ENCODE measurements around the gene NFATC1.

The NFATC1 gene

DNA sequence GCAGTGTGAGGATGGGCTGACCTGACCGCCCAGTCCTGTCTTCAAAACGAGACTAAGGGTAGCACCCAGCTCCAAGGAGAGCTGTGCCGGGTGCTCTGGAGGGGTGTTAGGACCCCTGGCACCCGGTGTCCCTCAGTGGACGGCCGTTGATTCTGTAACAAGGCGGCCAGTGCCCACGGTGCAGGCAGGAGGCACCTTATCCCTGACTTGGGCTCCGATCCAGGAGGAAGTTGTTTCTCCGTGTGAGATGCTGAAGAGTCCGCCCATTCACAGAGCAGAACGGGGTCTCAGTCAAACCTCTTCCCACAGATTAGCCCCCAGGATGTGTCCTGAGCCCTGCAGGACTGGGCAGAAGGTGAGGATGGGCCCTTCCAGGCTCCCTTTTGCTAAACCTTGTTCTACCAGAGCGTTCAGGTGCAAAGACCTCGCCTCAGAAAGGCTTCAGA, 123.0 kb downstream of the NFATC1 start:
- TF ChIP-seq, protein P1, sequence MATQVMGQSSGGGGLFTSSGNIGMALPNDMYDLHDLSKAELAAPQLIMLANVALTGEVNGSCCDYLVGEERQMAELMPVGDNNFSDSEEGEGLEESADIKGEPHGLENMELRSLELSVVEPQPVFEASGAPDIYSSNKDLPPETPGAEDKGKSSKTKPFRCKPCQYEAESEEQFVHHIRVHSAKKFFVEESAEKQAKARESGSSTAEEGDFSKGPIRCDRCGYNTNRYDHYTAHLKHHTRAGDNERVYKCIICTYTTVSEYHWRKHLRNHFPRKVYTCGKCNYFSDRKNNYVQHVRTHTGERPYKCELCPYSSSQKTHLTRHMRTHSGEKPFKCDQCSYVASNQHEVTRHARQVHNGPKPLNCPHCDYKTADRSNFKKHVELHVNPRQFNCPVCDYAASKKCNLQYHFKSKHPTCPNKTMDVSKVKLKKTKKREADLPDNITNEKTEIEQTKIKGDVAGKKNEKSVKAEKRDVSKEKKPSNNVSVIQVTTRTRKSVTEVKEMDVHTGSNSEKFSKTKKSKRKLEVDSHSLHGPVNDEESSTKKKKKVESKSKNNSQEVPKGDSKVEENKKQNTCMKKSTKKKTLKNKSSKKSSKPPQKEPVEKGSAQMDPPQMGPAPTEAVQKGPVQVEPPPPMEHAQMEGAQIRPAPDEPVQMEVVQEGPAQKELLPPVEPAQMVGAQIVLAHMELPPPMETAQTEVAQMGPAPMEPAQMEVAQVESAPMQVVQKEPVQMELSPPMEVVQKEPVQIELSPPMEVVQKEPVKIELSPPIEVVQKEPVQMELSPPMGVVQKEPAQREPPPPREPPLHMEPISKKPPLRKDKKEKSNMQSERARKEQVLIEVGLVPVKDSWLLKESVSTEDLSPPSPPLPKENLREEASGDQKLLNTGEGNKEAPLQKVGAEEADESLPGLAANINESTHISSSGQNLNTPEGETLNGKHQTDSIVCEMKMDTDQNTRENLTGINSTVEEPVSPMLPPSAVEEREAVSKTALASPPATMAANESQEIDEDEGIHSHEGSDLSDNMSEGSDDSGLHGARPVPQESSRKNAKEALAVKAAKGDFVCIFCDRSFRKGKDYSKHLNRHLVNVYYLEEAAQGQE (IDR thresholded peaks at IDR 0.05; ENCODE audit: insufficient read depth in 1 of 2, low read depth in 2 of 2, low read length in 2 of 2), result no peak
- TF ChIP-seq POLR2AphosphoS5 (IDR thresholded peaks at IDR 0.05; ENCODE audit: low read depth, low read length) (no peak), TAF1 (IDR thresholded peaks at IDR 0.05; ENCODE audit: borderline replicate concordance, insufficient read depth, low read length) (no peak), SIN3A (IDR thresholded peaks at IDR 0.05; ENCODE audit: borderline replicate concordance, insufficient read depth, low read length) (no peak), FOXP2 (optimal IDR thresholded peaks at IDR 0.05; ENCODE audit: borderline replicate concordance, extremely low read depth, extremely low read length, insufficient read depth) (no peak)

DNA sequence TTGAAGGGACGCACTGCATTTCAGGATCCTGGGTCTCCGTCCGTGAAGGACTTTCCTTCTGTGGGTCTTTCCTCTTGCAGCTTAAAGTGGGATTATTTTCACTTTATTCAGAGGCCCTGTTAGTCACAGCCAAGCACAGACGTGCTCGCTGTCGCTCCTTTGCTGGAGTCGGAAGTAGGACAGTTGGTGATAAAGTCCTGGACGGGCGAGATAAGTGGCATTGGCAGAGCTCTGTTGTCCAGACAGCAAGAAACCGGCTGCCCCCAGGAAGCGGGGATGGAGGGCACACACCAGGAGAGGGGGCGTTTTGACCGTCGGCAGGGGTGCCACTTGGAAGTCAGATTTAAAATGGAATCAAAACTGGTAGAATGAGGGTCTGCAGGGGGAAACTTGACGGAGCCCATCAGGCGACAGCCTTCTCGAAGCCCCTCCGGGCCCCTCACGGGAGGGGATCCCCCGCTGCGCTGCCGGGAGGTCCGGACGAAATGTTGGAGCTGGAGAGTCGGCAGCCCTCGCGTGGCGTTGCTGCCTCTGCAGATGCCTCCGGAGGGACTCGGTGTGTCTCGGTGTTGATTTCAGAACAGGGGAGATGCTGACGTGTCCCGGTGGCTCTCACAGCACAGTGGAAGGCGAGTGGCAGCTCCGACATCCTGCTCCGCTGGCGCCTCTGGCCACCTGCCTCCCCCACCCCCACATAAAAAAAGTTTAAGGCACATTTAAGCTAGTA, 124.2 kb downstream of the NFATC1 start:
- TF ChIP-seq POLR2AphosphoS5 (IDR thresholded peaks at IDR 0.05; ENCODE audit: low read depth, low read length), result no peak
- TF ChIP-seq FOXP2 (optimal IDR thresholded peaks at IDR 0.05; ENCODE audit: borderline replicate concordance, extremely low read depth, extremely low read length, insufficient read depth), result no peak
- TF ChIP-seq TAF1 (IDR thresholded peaks at IDR 0.05; ENCODE audit: borderline replicate concordance, insufficient read depth, low read length), result no peak
- TF ChIP-seq, protein P1 (IDR thresholded peaks at IDR 0.05; ENCODE audit: insufficient read depth in 1 of 2, low read depth in 2 of 2, low read length in 2 of 2), result no peak

DNA sequence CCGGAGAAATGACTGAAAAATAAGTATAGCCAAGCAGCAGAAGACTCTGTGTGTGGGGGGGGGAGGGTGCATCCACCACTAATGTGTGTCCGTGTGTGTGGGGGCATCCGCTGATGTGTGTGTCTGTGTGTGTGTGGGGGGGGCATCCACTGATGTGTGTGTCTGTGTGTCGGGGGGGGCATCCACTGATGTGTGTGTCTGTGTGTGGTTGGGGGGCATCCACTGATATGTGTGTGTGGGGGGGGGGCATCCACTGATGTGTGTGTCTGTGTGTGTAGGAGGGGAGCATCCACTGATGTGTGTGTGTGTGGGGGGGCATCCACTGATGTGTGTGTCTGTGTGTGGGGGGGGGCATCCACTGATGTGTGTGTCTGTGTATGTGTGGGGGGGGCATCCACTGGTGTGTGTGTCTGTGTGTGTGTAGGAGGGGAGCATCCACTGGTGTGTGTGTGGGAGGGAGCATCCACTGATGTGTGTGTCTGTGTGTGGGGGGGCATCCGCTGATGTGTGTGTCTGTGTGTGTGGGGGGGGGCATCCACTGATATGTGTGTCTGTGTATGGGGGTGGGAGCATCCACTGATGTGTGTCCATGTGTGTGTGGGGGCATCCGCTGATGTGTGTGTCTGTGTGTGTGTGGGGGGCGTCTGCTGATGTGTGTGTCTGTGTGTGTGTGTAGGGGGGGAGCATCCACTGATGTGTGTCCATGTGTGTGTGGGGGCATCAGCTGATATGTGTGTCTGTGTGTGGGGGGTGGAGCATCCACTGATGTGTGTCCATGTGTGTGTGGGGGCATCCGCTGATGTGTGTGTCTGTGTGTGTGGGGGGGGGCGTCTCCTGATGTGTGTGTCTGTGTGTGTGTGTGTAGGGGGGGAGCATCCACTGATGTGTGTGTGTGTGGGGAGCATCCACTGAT, 125.0 kb downstream of the NFATC1 start:
- TF ChIP-seq POLR2AphosphoS5 (IDR thresholded peaks at IDR 0.05; ENCODE audit: low read depth, low read length) (no peak), SIN3A (IDR thresholded peaks at IDR 0.05; ENCODE audit: borderline replicate concordance, insufficient read depth, low read length) (no peak), TAF1 (IDR thresholded peaks at IDR 0.05; ENCODE audit: borderline replicate concordance, insufficient read depth, low read length) (no peak), FOXP2 (optimal IDR thresholded peaks at IDR 0.05; ENCODE audit: borderline replicate concordance, extremely low read depth, extremely low read length, insufficient read depth) (no peak)
- TF ChIP-seq, protein P1 (IDR thresholded peaks at IDR 0.05; ENCODE audit: insufficient read depth in 1 of 2, low read depth in 2 of 2, low read length in 2 of 2), result no peak

- no peak for TF ChIP-seq POLR2AphosphoS5 (IDR thresholded peaks at IDR 0.05; ENCODE audit: low read depth, low read length)
- no peak for TF ChIP-seq TAF1 (IDR thresholded peaks at IDR 0.05; ENCODE audit: borderline replicate concordance, insufficient read depth, low read length)
- no peak for TF ChIP-seq FOXP2 (optimal IDR thresholded peaks at IDR 0.05; ENCODE audit: borderline replicate concordance, extremely low read depth, extremely low read length, insufficient read depth)
- TF ChIP-seq SIN3A (IDR thresholded peaks at IDR 0.05; ENCODE audit: borderline replicate concordance, insufficient read depth, low read length), result no peak
- TF ChIP-seq, protein P1 (IDR thresholded peaks at IDR 0.05; ENCODE audit: insufficient read depth in 1 of 2, low read depth in 2 of 2, low read length in 2 of 2), result no peak
These were observed 125.9 kb downstream of the NFATC1 start for GRCh38 chr18:79521416-79522205.
